Prostate gland (tissue), 2 donors: Measurements from ENCODE around the gene HDAC4.

Experiments
- CTCF ChIP-seq, 4 experiments: fragments of 200-600 bp in 2 of 4; fragments of 450-650 bp in 2 of 4; sonication (generic) in 2 of 4; IDR thresholded peaks; 1 replicate in 3 of 4; 2 replicates in 1 of 4; pipeline ENCODE4 v1.5.1; 2016 to 2019; ENCODE audit warnings: antibody characterized with exemption in 4 of 4, mild to moderate bottlenecking in 2 of 4, moderate library complexity in 2 of 4
- POLR2AphosphoS5 ChIP-seq: sonication (generic); formaldehyde crosslinking; IDR thresholded peaks from one replicate; pipeline ENCODE4 v1.6.1; 2017; ENCODE audit warnings: antibody characterized with exemption

GRCh38 chr2:239161711-239162140 lies 239.1 kb downstream of the HDAC4 start:
- TF ChIP-seq CTCF (IDR thresholded peaks at IDR 0.05) (no peak), POLR2AphosphoS5 (no peak)
